Posterior cingulate gyrus (tissue), 11 donors: Measurements from ENCODE around the gene INVS.
A peak's percentile ranks its signal among the peaks of the same experiment; 100 is the strongest.

Experiments used
- DNase-seq, 10 donors: peaks; one replicate each; pipeline versions ENCODE4 v3.0.0 to v3.0.0-alpha.2; 2020 to 2021; ENCODE audit warnings: mixed read lengths in 3 of 10
- intact Hi-C: fragments of 100-400 bp; cut with DNase I; formaldehyde crosslinking; loops from one replicate; pipeline ENCODE4 v1.15.1; 2023

INVS gene

GRCh38 chr9:100191264-100191663 lies 92.2 kb downstream of the INVS start:
- DNase-seq, result no peak
- intact Hi-C loops, result no loop called here

GRCh38 chr9:100193078-100193477 lies 94.0 kb downstream of the INVS start:
- DNase-seq, result no peak
- intact Hi-C loops, result no loop called here

- intact Hi-C loops, result no loop called here
- DNase-seq, result no peak
Observed at GRCh38 chr9:100196215-100196614, 97.2 kb downstream of the INVS start.

GRCh38 chr9:100196828-100197227 lies 97.8 kb downstream of the INVS start:
- intact Hi-C loops, result no loop called here
- no peak for DNase-seq

- DNase-seq, result no peak
- intact Hi-C loops, result no loop called here
Observed at GRCh38 chr9:100197553-100197952, 98.5 kb downstream of the INVS start.

- intact Hi-C loops, result no loop called here
- DNase-seq, result no peak
Observed at GRCh38 chr9:100202806-100203205, 103.8 kb downstream of the INVS start.

GRCh38 chr9:100204796-100205195 lies 105.8 kb downstream of the INVS start:
- intact Hi-C loops, result no loop called here
- no peak for DNase-seq

GRCh38 chr9:100206899-100207298 lies 107.9 kb downstream of the INVS start:
- DNase-seq, result no peak
- intact Hi-C loops, result no loop called here

- intact Hi-C loops, result no loop called here
- DNase-seq, result no peak
Observed at GRCh38 chr9:100208673-100209072, 109.6 kb downstream of the INVS start.

GRCh38 chr9:100211476-100211875 lies 112.4 kb downstream of the INVS start:
- DNase-seq, result no peak
- intact Hi-C loops, result loop anchor here (10.0 kb wide), 1 partner anchor 387 kb away; the partner anchor contains the start of gene NR4A3

GRCh38 chr9:100213730-100214477 lies 114.9 kb downstream of the INVS start:
- no peak for DNase-seq
- intact Hi-C loops, result loop anchor here (10.0 kb wide), 1 partner anchor 389 kb away; the partner anchor contains the start of gene NR4A3

- DNase-seq, result peak in 5 of 10 donors; percentile 8 to 70 (median 57)
- intact Hi-C loops, result loop anchor here (1.0 to 10.0 kb wide), 2 partner anchors 188 to 391 kb away; partner anchors contain the start of gene NR4A3
Observed at GRCh38 chr9:100216178-100216787, 117.2 kb downstream of the INVS start.

- DNase-seq, result no peak
- intact Hi-C loops, result loop anchor here (10.0 kb wide), 1 partner anchor 393 kb away; the partner anchor contains the start of gene NR4A3
Observed at GRCh38 chr9:100217536-100217935, 118.5 kb downstream of the INVS start.

- no peak for DNase-seq
- intact Hi-C loops, result loop anchor here (10.0 kb wide), 1 partner anchor 395 kb away; the partner anchor contains the start of gene NR4A3
Observed at GRCh38 chr9:100219347-100219746, 120.3 kb downstream of the INVS start.

GRCh38 chr9:100220936-100221335 lies 121.9 kb downstream of the INVS start:
- intact Hi-C loops, result loop anchor here (10.0 kb wide), 1 partner anchor 956 kb away; no protein-coding TSS in a partner anchor
- DNase-seq, result no peak

GRCh38 chr9:100221538-100221937 lies 122.5 kb downstream of the INVS start:
- DNase-seq, result no peak

GRCh38 chr9:100222674-100223073 lies 123.6 kb downstream of the INVS start:
- no peak for DNase-seq
- intact Hi-C loops, result loop anchor here (10.0 kb wide), 1 partner anchor 958 kb away; no protein-coding TSS in a partner anchor

More at GRCh38 chr9:100221538-100221937, 122.5 kb downstream of the INVS start:
- intact Hi-C loops, result loop anchor here (10.0 kb wide), 1 partner anchor 957 kb away; no protein-coding TSS in a partner anchor

GRCh38 chr9:100227636-100228035 lies 128.6 kb downstream of the INVS start:
- intact Hi-C loops, result loop anchor here (10.0 kb wide), 1 partner anchor 963 kb away; no protein-coding TSS in a partner anchor
- no peak for DNase-seq

- intact Hi-C loops, result loop anchor here (10.0 kb wide), 1 partner anchor 964 kb away; no protein-coding TSS in a partner anchor
- no peak for DNase-seq
Observed at GRCh38 chr9:100228352-100228869, 129.4 kb downstream of the INVS start.

GRCh38 chr9:100229136-100229535 lies 130.1 kb downstream of the INVS start:
- intact Hi-C loops, result loop anchor here (10.0 kb wide), 1 partner anchor 964 kb away; no protein-coding TSS in a partner anchor
- no peak for DNase-seq

GRCh38 chr9:100229561-100229960 lies 130.5 kb downstream of the INVS start:
- intact Hi-C loops, result loop anchor here (10.0 kb wide), 1 partner anchor 965 kb away; no protein-coding TSS in a partner anchor
- DNase-seq, result no peak
